Measurements from ENCODE around the gene CACNA1D. TPM values are rescaled to one million over a fixed set of nuclear protein-coding genes. Genes with fewer than 3 reads are reported as not detected.

CACNA1D gene
- total and polyA plus RNA-seq, 9 of the 15 experiments (the other 6 are each of a cell fraction or from before 2014, with no cell fraction given): 0.29 TPM; not detected in 8

DNA sequence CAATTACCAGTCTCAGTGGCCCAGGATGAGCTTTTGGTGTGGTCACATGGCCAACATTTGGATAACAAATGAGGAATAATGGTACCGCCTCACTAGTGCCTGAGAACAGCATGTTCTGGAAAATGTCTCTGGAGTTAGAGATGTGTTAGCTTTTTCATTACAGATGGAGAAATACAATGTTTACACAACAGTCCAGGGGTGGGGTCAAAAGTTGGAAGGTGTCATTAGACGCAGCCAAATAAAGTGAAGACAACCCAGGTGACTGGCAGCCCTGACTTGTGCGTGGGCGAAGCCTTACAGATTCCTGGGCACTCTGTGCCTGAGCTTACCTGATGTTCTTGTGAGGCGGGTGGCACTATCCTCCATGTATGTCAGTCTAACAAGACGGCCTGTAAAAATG is 364.8 kb downstream of the CACNA1D start:
- no peak for FAIRE-seq
- intact Hi-C loops (cut with micrococcal nuclease): no loop called here
- BruUV-seq (replicated peaks): no TSS peak

DNA sequence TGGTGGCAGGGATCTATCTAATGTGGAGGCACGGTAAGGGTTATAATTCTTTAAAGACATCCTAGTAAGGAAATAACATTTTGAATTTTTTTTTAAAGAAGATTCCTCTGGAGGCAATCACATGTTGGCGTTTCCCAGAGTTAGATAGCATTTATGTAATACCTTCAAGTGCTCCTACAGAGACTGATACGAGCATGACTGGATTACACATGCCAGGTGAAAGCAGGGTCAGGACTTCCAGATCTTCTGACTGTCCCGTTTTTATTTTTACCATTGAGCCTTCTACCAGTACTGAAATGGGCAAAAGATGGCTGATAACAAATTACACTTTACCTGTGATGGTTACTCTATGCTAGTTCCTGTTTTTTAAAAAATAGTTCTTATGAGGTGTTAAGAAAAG is 365.8 kb downstream of the CACNA1D start:
- ChIA-PET CTCF (ENCODE audit: low intra/inter-chr PET ratio) (no interaction called here), POLR2A (interaction anchor here (0.8 kb wide), 1 partner anchor 14 kb away, joined by 4 read pairs; no protein-coding TSS in a partner anchor)
- Histone ChIP-seq H3K4me2 (ENCODE audit: insufficient read depth, low read length) (no peak overlapping the region), H3K27me3 (ENCODE audit: control insufficient read depth in 2 of 2, insufficient read depth in 2 of 2, low read length in 2 of 2) (peaks cover 0 to 8% of the 10 kb centered on the region in 2 experiments; a peak in 1 of 5 replicates), H3K79me2 (ENCODE audit: control insufficient read depth, insufficient read depth, low read length) (no peaks in the 10 kb centered on the region), H3K9ac (ENCODE audit: insufficient read depth in 1 of 2, low read depth in 2 of 2, low read length in 2 of 2) (no peak overlapping the region), H3K4me1 (replicated peaks in 1 of 2; ENCODE audit: control insufficient read depth in 2 of 2, insufficient read depth in 2 of 2, low read length in 2 of 2) (no peaks in the 10 kb centered on the region), H4K20me1 (replicated peaks; ENCODE audit: control insufficient read depth, insufficient read depth, low read length) (no peaks in the 10 kb centered on the region), H3K4me3 (no peak overlapping the region), H3K9me3 (replicated peaks; ENCODE audit: control insufficient read depth, insufficient read depth, low read depth, low read length) (no peaks in the 10 kb centered on the region), H2AFZ (ENCODE audit: low read depth, low read length) (no peak overlapping the region), H3K27ac (ENCODE audit: extremely low read depth, low read depth, low read length) (no peak overlapping the region), H3K9me1 (ENCODE audit: control insufficient read depth, insufficient read depth, low read length) (no peaks in the 10 kb centered on the region), H3K36me3 (ENCODE audit: control insufficient read depth, insufficient read depth, low read length) (peaks cover 15% of the 10 kb centered on the region; the same call in 1 of the 3 replicates)
- no peak for ATAC-seq
- BruUV-seq (replicated peaks): no TSS peak
- WGBS (ENCODE audit: insufficient coverage, low coverage, missing lambda C conversion rate): 67% methylated on average over 4 of the region's 4 CpGs
- intact Hi-C loops (cut with micrococcal nuclease): no loop called here
- no peak for FAIRE-seq
- DNase-seq (ENCODE audit: extremely low read depth in 1 of 4, low spot score in 3 of 4): no peak
- in situ Hi-C loops (cut with MboI): no loop called here
- no peak for TF ChIP-seq DDX20 (tag; IDR thresholded peaks at IDR 0.05; ENCODE audit: low read depth)
- TF ChIP-seq ZNF282 (CRISPR knock-in tag; IDR thresholded peaks at IDR 0.05): no peak
- no peak for TF ChIP-seq ETS2 (tag; IDR thresholded peaks at IDR 0.05; ENCODE audit: borderline replicate concordance, poor library complexity, severe bottlenecking)
- no peak for TF ChIP-seq HDAC3 (IDR thresholded peaks at IDR 0.05; ENCODE audit: borderline replicate concordance, partially characterized antibody)
- TF ChIP-seq EP400 (IDR thresholded peaks at IDR 0.05): no peak
- no peak for TF ChIP-seq GATAD2B (IDR thresholded peaks at IDR 0.05; ENCODE audit: borderline replicate concordance)
- TF ChIP-seq ASH1L (IDR thresholded peaks at IDR 0.05; ENCODE audit: borderline replicate concordance, low read depth, partially characterized antibody): no peak
- TF ChIP-seq, protein P1, sequence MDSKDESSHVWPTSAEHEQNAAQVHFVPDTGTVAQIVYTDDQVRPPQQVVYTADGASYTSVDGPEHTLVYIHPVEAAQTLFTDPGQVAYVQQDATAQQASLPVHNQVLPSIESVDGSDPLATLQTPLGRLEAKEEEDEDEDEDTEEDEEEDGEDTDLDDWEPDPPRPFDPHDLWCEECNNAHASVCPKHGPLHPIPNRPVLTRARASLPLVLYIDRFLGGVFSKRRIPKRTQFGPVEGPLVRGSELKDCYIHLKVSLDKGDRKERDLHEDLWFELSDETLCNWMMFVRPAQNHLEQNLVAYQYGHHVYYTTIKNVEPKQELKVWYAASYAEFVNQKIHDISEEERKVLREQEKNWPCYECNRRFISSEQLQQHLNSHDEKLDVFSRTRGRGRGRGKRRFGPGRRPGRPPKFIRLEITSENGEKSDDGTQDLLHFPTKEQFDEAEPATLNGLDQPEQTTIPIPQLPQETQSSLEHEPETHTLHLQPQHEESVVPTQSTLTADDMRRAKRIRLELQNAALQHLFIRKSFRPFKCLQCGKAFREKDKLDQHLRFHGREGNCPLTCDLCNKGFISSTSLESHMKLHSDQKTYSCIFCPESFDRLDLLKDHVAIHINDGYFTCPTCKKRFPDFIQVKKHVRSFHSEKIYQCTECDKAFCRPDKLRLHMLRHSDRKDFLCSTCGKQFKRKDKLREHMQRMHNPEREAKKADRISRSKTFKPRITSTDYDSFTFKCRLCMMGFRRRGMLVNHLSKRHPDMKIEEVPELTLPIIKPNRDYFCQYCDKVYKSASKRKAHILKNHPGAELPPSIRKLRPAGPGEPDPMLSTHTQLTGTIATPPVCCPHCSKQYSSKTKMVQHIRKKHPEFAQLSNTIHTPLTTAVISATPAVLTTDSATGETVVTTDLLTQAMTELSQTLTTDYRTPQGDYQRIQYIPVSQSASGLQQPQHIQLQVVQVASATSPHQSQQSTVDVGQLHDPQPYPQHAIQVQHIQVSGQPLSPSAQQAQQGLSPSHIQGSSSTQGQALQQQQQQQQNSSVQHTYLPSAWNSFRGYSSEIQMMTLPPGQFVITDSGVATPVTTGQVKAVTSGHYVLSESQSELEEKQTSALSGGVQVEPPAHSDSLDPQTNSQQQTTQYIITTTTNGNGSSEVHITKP (IDR thresholded peaks at IDR 0.05; ENCODE audit: partially characterized antibody): no peak
- TF ChIP-seq TAF9B (IDR thresholded peaks at IDR 0.05; ENCODE audit: partially characterized antibody): no peak

More for the DNA sequence above, 364.8 kb downstream of the CACNA1D start:
- Histone ChIP-seq H3K27ac (ENCODE audit: extremely low read depth, low read depth, low read length) (no peak overlapping the region), H3K4me3 (no peak overlapping the region), H3K9me1 (ENCODE audit: control insufficient read depth, insufficient read depth, low read length) (no peaks in the 10 kb centered on the region), H3K27me3 (ENCODE audit: control insufficient read depth in 2 of 2, insufficient read depth in 2 of 2, low read length in 2 of 2) (peaks cover 0 to 8% of the 10 kb centered on the region in 2 experiments; a peak in 1 of 5 replicates), H3K9me3 (replicated peaks; ENCODE audit: control insufficient read depth, insufficient read depth, low read depth, low read length) (no peaks in the 10 kb centered on the region), H3K36me3 (ENCODE audit: control insufficient read depth, insufficient read depth, low read length) (0 out of 3 replicates have a peak, but pooled peaks cover 8% of the 10 kb centered on the region), H3K4me2 (ENCODE audit: insufficient read depth, low read length) (no peak overlapping the region), H3K79me2 (ENCODE audit: control insufficient read depth, insufficient read depth, low read length) (no peaks in the 10 kb centered on the region), H3K4me1 (replicated peaks in 1 of 2; ENCODE audit: control insufficient read depth in 2 of 2, insufficient read depth in 2 of 2, low read length in 2 of 2) (no peaks in the 10 kb centered on the region), H2AFZ (ENCODE audit: low read depth, low read length) (no peak overlapping the region), H3K9ac (ENCODE audit: insufficient read depth in 1 of 2, low read depth in 2 of 2, low read length in 2 of 2) (no peak overlapping the region), H4K20me1 (replicated peaks; ENCODE audit: control insufficient read depth, insufficient read depth, low read length) (no peaks in the 10 kb centered on the region)
- WGBS (ENCODE audit: insufficient coverage, low coverage, missing lambda C conversion rate): 97% methylated on average over 6 of the region's 6 CpGs
- CTCF ChIA-PET (ENCODE audit: low intra/inter-chr PET ratio): no interaction called here
- TF ChIP-seq SMARCA4 (IDR thresholded peaks at IDR 0.05): no peak
- TF ChIP-seq ZNF780A (CRISPR knock-in tag; IDR thresholded peaks at IDR 0.05): no peak
- no peak for TF ChIP-seq ZNF551 (CRISPR knock-in tag; IDR thresholded peaks at IDR 0.05)
- TF ChIP-seq STAT5B (CRISPR knock-in tag; IDR thresholded peaks at IDR 0.05): no peak
- no peak for TF ChIP-seq ZBTB17 (CRISPR knock-in tag; IDR thresholded peaks at IDR 0.05)
- no peak for TF ChIP-seq DACH1 (IDR thresholded peaks at IDR 0.05; ENCODE audit: partially characterized antibody)
- TF ChIP-seq MEIS2 (IDR thresholded peaks at IDR 0.05; ENCODE audit: partially characterized antibody): no peak
- no peak for TF ChIP-seq PHTF2 (CRISPR knock-in tag; IDR thresholded peaks at IDR 0.05)
- no peak for TF ChIP-seq PHF20 (IDR thresholded peaks at IDR 0.05; ENCODE audit: partially characterized antibody)
- ATAC-seq (no peak), DNase-seq (ENCODE audit: extremely low read depth in 1 of 4, low spot score in 3 of 4) (no peak)
- in situ Hi-C loops (cut with MboI): no loop called here
- POLR2A ChIA-PET: interaction anchor here (0.6 kb wide), 2 partner anchors 12 to 126 kb away, joined by 3 read pairs; no protein-coding TSS in a partner anchor

Measured in K562 (cell line).